ENCODE results near the gene CILP.
"Not testable (repeated sequence)": the region's sequence is repeated elsewhere in the genome, so short reads cannot be mapped to it uniquely, and the experiment has no call there.

Gene CILP

GRCh38 chr15:65184868-65185717 lies 26.2 kb downstream of the CILP start, which contains the start of gene CLPX:
Gene CLPX (minus strand): TSS chr15:65185342. CDS start chr15:65185153, 189 bp downstream.
- peak within 1 kb of the TSS; percentile 92 for H3K4me3 ChIP-seq (ENCODE audit: low read length)
- no peak for TF ChIP-seq CTCF (IDR thresholded peaks at IDR 0.05; ENCODE audit: insufficient read depth, low read depth, low read length, missing control alignments)
- DNase-seq (ENCODE audit: low read depth), result peak; percentile 91

- DNase-seq (ENCODE audit: low read depth), result peak; percentile 67
Observed at GRCh38 chr15:65184305-65184867, 26.9 kb downstream of the CILP start.

GRCh38 chr15:65183865-65184159 lies 27.5 kb downstream of the CILP start:
- no peak for TF ChIP-seq CTCF (IDR thresholded peaks at IDR 0.05; ENCODE audit: insufficient read depth, low read depth, low read length, missing control alignments)
- H3K4me3 ChIP-seq (ENCODE audit: low read length), result peak overlapping the region; percentile 92
- no peak for DNase-seq (ENCODE audit: low read depth)

More at GRCh38 chr15:65184305-65184867, 26.9 kb downstream of the CILP start:
- TF ChIP-seq CTCF (IDR thresholded peaks at IDR 0.05; ENCODE audit: insufficient read depth, low read depth, low read length, missing control alignments), result no peak
- H3K4me3 ChIP-seq (ENCODE audit: low read length), result peak overlapping the region; percentile 92

- H3K4me3 ChIP-seq (ENCODE audit: low read length), result no peak overlapping the region
- no peak for TF ChIP-seq CTCF (IDR thresholded peaks at IDR 0.05; ENCODE audit: insufficient read depth, low read depth, low read length, missing control alignments)
- DNase-seq (ENCODE audit: low read depth), result no peak
Observed at GRCh38 chr15:65182538-65182937, 28.7 kb downstream of the CILP start.

GRCh38 chr15:65181582-65182353 lies 29.5 kb downstream of the CILP start:
- H3K4me3 ChIP-seq (ENCODE audit: low read length); DNase-seq (ENCODE audit: low read depth): not testable (repeated sequence)

- no peak for TF ChIP-seq CTCF (IDR thresholded peaks at IDR 0.05; ENCODE audit: insufficient read depth, low read depth, low read length, missing control alignments)
- DNase-seq (ENCODE audit: low read depth), result no peak
- H3K4me3 ChIP-seq (ENCODE audit: low read length), result no peak overlapping the region
Observed at GRCh38 chr15:65180167-65180566, 31.1 kb downstream of the CILP start.

- peak; percentile 89 for DNase-seq (ENCODE audit: low read depth)
- H3K4me3 ChIP-seq (ENCODE audit: low read length), result no peak overlapping the region
- no peak for TF ChIP-seq CTCF (IDR thresholded peaks at IDR 0.05; ENCODE audit: insufficient read depth, low read depth, low read length, missing control alignments)
Observed at GRCh38 chr15:65177901-65178300, 33.4 kb downstream of the CILP start.
